ENCODE results near the gene CARD11. TPM values are rescaled to one million over a fixed set of nuclear protein-coding genes. Genes with fewer than 3 reads are reported as not detected.

The CARD11 gene
- polyA plus RNA-seq, 1 experiment, result 1.2 TPM

GRCh38 chr7:2984091-2984490 lies 59.6 kb downstream of the CARD11 start:
- Histone ChIP-seq H3K27me3 (ENCODE audit: control insufficient read depth, insufficient read depth, low read length) (peaks cover 15% of the 10 kb centered on the region), H3K9me3 (ENCODE audit: control insufficient read depth, insufficient read depth, low read length) (no peaks in the 10 kb centered on the region; the same call in 1 of the 2 replicates), H3K4me3 (ENCODE audit: low read depth, low read length) (no peak overlapping the region), H3K27ac (ENCODE audit: low read depth, low read length) (no peak overlapping the region)
- DNase-seq (ENCODE audit: low read depth, low spot score), result no peak
- POLR2A ChIA-PET, result no interaction called here
- TF ChIP-seq CTCF (IDR thresholded peaks at IDR 0.05; ENCODE audit: low read depth, low read length), result no peak
- CTCF ChIA-PET, result no interaction called here

GRCh38 chr7:2983586-2983985 lies 60.1 kb downstream of the CARD11 start:
- Histone ChIP-seq H3K4me3 (ENCODE audit: low read depth, low read length) (no peak overlapping the region), H3K27me3 (ENCODE audit: control insufficient read depth, insufficient read depth, low read length) (peaks cover 16% of the 10 kb centered on the region), H3K9me3 (ENCODE audit: control insufficient read depth, insufficient read depth, low read length) (no peaks in the 10 kb centered on the region; the same call in 1 of the 2 replicates), H3K27ac (ENCODE audit: low read depth, low read length) (no peak overlapping the region)
- no peak for DNase-seq (ENCODE audit: low read depth, low spot score)
- POLR2A ChIA-PET, result no interaction called here
- no peak for TF ChIP-seq CTCF (IDR thresholded peaks at IDR 0.05; ENCODE audit: low read depth, low read length)
- CTCF ChIA-PET, result no interaction called here

GRCh38 chr7:2982831-2983230 lies 60.8 kb downstream of the CARD11 start:
- ChIA-PET POLR2A (no interaction called here), CTCF (no interaction called here)
- no peak for DNase-seq (ENCODE audit: low read depth, low spot score)
- Histone ChIP-seq H3K4me3 (ENCODE audit: low read depth, low read length) (no peak overlapping the region), H3K27me3 (ENCODE audit: control insufficient read depth, insufficient read depth, low read length) (peaks cover 16% of the 10 kb centered on the region), H3K9me3 (ENCODE audit: control insufficient read depth, insufficient read depth, low read length) (no peaks in the 10 kb centered on the region; the same call in 1 of the 2 replicates), H3K27ac (ENCODE audit: low read depth, low read length) (no peak overlapping the region)
- TF ChIP-seq CTCF (IDR thresholded peaks at IDR 0.05; ENCODE audit: low read depth, low read length), result no peak

GRCh38 chr7:2982401-2982800 lies 61.3 kb downstream of the CARD11 start:
- no peak for DNase-seq (ENCODE audit: low read depth, low spot score)
- ChIA-PET CTCF (no interaction called here), POLR2A (no interaction called here)
- Histone ChIP-seq H3K27ac (ENCODE audit: low read depth, low read length) (no peak overlapping the region), H3K4me3 (ENCODE audit: low read depth, low read length) (no peak overlapping the region), H3K27me3 (ENCODE audit: control insufficient read depth, insufficient read depth, low read length) (peaks cover 16% of the 10 kb centered on the region), H3K9me3 (ENCODE audit: control insufficient read depth, insufficient read depth, low read length) (no peaks in the 10 kb centered on the region; the same call in 1 of the 2 replicates)
- TF ChIP-seq CTCF (IDR thresholded peaks at IDR 0.05; ENCODE audit: low read depth, low read length), result no peak

- no peak for DNase-seq (ENCODE audit: low read depth, low spot score)
- no peak for TF ChIP-seq CTCF (IDR thresholded peaks at IDR 0.05; ENCODE audit: low read depth, low read length)
- Histone ChIP-seq H3K9me3 (ENCODE audit: control insufficient read depth, insufficient read depth, low read length) (no peaks in the 10 kb centered on the region; the same call in 1 of the 2 replicates), H3K27me3 (ENCODE audit: control insufficient read depth, insufficient read depth, low read length) (peaks cover 16% of the 10 kb centered on the region), H3K4me3 (ENCODE audit: low read depth, low read length) (no peak overlapping the region), H3K27ac (ENCODE audit: low read depth, low read length) (no peak overlapping the region)
- CTCF ChIA-PET, result no interaction called here
- POLR2A ChIA-PET, result no interaction called here
Observed at GRCh38 chr7:2981103-2981480, 62.6 kb downstream of the CARD11 start.
